HG02571 (cell line): ENCODE results near the gene TRPV4.

Experiments
- ATAC-seq: cut with Tn5 transposase; IDR thresholded peaks from one replicate; pipeline ENCODE4 v1.9.1; 2021; ENCODE audit warnings: mild to moderate bottlenecking, moderate library complexity; ENCODE audit not compliant: unreplicated experiment

Gene TRPV4

DNA sequence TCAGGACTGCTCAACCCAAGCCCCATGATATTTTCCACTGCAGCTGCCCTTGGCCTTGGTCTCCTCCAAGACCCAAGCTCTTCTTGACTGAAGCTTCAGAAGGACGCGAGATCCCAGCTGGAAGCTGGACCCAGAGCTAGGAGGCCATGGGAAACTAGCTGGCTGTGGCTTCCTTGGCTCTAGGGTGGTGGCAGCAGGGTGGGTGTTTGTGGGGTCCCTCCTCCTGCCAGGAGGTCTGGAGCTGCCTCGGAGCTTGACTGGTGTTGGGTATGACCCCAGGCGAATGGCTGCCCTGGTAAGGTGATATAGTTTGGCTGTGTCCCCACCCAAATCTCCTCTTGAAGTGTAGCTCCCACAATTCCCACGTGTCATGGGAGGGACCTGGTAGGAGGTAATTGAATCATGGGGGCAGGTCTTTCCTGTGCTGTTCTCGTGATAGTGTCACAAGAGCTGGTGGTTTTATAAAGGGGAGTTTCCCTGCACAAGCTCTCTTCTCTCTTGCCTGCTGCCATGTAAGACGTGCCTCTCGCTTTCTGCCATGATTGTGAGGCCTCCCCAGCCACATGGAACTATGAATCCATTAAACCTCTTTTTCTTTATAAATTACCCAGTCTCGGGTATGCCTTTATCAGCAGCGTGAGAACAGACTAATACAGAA is 51.4 kb downstream of the TRPV4 start:
- no peak for ATAC-seq

DNA sequence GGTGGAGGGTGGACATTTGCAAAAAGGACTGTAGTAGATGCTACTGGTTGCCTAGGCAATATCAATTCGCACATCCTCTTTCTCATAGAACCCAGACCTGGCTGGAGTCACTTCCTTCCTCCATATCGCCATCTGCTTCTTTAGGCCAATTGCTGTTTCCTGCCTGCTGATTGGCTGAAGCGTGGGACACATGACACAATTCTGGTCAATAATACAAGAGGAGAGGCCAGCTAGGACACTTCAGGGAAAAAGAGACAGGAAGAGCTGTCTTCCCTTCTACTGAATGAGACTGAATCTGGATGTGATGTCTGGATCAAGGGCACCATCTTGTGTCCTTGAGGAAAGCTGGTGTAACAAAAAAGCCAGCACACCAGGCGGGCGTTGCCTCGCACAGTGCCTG is 53.8 kb downstream of the TRPV4 start:
- ATAC-seq: no peak

DNA sequence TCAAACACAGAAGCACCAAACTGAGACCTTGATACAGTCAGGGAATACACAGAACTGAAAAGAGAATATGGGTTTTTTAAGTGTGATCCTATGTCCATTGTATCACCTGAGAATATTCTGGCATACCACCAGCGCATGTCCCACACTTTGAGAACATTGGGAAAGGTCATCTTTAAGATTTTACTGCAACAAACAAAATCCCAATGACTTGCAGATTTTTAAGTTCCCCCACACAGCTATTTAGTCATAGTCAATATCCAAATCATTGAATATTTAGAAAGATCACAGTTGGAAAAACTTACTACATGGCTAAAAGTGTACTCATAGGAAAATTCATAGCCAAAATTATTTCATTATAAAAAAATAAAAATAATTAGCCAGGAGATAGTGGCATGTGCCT is 54.5 kb downstream of the TRPV4 start:
- no peak for ATAC-seq

DNA sequence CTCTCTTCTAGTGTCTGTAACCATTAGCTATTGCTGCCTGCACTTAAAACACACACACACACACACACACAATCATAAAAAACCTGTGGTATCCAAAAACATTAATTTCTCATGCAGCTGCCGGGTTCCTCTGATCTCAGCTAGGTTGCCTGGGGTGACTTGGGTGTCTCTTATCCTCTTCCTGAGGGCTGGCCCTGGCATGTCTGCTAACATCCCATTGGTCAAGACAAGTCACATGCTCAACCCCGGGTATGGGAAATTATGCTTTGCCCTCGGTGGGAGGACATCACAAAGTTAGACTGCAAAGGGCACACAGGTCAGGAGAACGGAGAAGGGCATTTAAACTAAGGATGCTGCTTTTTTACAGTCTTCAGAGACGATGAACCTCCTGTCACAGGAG is 55.7 kb downstream of the TRPV4 start:
- ATAC-seq: no peak

DNA sequence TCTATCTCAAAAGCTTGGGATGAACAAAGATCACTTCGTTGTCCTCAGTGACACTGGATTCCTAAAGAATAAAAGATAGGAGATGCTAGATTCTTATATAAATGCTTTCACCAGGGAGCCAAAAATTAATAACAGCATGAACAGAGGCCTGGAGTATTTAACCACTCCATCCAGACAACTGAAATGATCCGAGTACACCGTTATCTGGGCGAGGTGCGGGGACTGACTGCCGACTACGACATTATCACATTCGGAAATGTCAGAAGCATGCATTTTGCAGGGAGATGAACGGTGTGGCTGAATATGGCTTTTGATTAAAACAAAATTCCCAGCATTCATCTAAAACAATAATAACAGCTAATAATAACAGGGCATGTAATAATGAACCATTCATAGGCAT is 56.6 kb downstream of the TRPV4 start:
- ATAC-seq: no peak

DNA sequence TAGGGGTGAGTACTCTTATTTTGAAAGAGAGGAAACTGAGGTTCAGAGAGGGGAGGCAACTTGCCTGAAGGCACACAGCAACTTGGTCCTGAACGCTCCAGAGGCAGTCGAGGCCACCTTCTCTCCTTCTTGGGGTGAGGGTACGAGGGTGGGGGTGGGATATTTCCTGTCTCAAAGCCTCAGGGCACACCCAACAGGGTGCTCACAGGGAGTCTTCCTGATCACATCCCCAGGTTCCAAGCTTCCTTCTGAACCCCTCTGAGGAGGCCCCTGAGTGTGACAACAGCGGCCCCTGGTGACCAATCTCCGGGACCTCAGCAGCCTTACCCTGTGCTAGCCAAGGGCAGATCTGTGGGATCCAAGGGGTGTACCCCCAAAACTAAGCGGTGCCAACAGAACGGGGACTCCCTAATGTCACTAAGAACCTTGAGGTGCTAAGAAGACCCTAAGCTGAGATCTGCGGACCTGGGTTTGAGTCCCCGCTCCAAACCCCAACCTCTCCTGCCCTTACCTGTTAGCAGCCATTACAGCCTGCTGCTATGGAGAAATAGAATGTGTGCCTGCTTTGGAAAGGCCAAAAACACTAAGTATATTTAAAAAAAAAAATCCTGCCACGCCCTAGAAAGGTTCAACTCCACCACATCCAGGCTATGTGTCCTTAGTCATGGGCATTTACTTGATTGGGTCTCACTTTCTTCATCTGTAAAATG is 57.9 kb downstream of the TRPV4 start:
- ATAC-seq: no peak

DNA sequence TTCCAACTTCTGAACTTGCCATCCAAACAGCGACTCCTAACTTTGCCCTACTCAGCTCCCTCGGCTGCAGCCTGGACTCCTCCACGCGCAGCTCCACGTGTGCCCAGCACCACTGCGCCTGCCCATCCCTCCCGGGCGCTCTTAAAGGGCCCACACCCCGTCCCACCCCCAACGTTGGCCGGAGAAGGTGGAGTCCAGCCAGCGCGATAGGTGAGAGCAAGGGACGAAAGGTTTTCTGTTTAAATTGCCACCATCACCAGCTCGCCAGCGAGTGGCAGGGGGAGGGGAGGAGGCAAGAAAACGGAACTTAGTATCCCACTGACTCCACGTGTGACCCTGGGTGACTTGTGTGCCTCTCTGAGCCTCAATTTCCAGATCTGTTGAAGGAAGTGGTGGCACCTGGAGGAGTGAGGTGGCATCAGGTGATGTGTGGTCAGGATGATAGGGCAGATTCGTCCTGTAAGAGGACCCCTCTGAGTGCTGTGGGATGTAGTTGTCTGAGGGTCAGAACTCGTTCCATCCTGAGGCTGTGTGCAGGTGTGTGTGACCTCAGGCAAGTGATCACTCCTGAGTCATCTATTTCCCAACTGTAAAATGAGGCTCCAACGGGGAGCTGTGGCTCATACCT is 59.7 kb downstream of the TRPV4 start:
- no peak for ATAC-seq

DNA sequence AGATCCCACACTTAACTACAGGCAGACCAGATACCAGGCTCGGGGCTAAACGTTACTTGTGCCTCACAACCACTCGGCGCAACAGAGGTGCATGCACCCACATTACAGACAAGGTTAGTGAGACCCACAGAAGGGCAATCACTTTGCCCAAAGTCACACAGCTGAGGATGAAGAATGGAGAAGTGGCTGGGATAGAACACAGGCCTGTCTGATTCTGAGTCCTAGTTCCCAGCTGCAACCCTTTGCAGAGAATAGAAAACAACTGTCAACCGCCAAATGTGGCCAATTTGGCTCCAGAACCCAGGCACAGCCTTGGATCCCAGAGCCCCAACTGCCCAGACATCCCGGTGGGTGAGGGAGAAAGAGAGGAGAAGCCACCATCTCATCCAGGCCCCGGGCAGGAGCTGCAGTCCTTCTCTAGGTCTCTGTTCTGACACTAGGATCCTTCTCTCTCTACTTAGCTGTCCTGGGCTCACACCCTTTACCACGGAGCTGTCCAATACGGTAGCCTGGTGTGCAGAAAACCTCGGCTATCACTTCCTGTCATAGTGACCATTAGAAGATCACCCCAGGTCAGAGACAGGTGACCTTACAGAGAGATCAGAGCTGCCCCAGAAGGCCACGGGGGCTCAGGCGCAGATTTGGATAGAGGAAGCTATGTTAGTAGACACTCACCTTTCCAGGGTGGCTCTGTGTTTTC is 60.4 kb downstream of the TRPV4 start:
- ATAC-seq: no peak

DNA sequence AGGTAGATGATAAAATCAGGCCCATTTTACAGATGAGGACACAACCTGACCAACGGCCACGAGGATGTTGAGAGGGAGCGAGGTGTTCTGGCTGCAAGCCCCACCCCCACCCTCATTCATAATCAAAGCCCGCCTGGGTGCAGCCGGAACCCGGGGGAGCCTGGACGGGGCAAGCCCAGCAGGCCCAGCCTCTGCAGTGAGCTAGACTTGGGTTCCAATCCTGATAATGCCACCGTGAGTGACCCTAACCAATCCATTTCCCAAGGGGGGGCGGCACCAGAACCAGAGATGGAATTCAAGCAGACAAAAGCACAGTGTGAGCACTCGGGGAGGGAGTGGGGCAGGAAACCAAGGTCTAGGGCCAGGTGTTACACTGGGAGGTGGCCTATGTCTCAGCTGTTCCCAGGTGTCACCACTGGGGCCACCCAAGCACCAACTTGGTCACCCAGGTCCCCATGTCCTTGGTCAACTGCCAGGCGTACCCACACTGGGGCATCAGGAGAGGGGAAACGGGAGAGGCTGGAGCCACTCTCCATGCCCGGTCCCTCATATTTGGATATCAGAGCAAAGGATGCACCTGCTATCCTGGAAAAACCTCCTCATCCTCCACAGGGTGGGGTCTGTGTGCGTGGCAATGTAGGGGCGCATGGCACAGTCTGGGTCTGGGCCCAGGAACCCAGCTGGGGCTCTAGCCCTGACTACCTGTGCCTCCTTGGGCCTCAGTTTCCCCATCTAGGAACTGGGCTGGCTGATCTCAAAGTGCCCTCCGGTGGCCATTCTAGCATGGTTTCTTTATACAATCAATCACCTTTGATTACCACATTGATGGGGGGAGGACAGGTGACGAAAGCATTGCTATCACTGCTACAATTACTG is 61.2 kb downstream of the TRPV4 start:
- no peak for ATAC-seq

DNA sequence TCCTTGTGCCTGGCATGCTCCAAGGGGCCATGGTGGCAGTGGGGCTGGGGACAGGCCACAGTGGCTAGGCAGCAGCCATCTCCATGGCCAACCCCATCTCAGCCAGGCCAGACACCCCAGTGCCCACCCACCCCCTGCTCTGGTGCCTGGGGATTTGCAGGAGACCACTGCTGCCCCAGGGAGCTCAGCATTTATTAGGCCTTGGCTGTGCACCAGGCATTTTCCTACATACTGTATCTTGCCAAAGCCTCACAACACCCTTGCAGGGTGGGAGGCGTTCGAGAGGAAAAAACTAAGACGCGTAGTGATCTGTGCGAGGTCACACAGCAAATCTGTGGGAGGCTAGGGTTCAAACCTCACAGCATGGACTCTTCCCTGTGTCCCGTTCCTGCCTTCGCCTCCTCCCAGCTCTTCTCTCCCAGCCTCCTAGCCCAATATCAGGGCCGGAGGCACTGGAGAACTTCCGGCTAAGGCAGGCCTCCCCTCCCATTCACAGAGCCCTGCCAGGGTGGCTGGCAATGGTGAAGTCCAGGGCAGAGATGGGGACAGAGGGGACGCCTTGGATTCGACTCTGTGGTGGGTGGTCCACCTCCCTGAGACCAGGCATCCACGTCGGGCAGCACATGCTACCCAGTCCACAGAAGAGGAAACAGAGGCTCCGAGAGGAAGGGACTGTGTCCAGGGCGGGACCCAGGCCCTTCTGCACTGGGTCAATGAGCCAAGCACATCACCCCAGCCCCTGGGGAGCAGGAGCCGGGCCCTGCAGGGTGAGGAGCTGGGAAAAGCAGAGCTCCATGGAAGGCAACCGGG is 62.1 kb downstream of the TRPV4 start:
- ATAC-seq: no peak

DNA sequence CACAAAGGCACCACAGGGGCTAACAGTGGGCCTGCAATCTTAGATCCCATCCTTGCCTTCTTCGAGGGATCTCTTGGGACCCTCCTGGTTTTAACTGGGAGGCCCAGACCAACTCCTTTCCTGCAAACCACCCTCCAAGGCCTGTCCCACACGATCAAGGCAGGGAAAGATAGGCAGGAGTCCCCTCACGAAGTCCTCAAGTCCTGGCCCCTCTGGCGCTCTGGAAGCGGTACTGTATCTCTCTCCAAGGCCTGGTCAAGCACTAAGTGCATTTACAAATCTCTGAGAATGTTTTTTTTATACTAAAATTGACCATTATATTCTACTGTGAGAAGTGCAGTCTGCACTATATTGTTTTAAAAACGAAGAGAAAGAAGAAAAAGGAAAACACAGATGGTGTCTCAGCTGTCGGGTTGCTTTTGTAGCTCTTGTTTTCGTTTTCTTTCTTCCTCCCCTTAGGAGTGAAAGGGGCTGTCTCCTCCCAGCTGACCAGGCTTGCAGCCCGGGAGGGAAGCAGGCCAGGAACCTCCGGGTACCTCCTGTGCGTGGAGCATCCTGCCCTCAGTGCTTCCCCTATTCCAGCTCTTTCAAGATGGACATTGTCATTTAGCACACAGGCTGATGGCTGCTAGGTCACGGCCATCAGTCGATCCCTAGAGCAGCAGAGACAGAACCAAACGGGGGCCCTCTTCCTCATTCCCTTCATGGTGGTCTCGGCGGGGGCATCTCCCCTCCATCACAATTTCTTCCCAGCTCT is 62.9 kb downstream of the TRPV4 start:
- no peak for ATAC-seq

DNA sequence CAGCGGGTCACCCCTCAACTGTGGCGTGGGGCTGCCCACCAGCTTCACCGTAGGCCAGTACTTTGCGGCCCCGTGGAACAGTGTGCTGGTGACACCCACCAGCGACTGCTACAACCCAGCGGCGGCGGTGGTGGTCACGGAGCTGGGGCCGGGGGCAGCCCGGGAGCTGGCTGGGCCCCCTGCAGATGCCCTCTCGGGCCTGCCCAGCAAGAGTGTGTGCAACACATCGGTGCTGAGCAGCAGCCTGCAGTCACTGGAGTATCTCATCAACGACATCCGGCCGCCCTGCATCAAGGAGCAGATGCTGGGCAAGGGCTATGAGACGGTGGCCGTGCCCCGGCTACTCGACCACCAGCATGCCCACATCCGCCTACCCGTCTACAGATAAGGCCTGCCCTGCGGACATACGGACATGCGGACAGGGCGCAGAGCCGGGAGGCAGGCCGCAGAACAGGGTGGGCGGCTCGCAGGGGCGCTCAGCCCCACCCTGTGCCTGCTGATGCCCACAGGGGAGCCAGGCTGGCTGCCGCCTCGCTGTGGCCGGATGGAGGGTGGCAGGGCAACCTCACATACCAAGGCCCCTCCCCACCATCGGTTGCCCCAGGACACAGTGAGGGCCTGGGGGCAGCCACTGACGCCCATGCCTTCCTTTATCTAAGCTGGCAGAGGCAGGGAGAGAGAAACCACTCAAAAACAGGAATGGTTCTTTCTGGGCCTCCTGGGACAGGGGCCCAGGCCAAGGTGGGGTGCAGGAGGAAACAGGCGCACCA is 64.1 kb downstream of the TRPV4 start:
- no peak for ATAC-seq

DNA sequence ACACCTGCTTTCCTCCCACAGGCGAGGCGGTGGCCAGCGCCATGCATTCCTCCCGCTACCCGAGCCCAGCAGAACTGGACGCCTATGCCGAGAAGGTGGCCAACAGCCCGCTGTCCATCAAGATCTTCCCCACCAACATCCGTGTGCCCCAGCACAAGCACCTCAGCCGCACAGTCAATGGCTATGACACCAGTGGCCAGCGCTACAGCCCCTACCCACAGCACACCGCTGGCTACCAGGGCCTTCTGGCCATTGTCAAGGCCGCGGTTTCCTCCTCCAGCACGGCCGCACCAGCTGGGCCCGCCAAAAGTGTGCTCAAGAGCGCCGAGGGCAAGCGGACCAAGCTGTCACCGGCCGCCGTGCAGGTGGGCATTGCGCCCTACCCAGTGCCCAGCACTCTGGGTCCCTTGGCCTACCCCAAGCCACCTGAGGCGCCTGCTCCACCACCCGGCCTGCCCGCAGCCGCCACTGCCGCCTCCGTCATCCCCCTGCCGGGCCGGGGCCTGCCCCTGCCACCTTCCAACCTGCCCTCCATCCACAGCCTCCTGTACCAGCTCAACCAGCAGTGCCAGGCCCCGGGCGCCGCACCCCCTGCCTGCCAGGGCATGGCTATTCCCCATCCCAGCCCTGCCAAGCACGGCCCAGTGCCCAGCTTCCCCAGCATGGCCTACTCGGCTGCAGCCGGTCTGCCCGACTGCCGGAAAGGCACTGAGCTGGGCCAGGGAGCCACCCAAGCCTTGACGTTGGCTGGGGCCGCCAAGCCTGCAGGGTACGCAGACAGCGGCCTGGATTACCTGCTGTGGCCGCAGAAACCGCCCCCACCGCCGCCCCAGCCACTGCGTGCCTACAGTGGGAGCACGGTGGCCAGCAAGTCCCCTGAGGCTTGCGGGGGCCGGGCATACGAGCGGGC is 65.0 kb downstream of the TRPV4 start:
- no peak for ATAC-seq

DNA sequence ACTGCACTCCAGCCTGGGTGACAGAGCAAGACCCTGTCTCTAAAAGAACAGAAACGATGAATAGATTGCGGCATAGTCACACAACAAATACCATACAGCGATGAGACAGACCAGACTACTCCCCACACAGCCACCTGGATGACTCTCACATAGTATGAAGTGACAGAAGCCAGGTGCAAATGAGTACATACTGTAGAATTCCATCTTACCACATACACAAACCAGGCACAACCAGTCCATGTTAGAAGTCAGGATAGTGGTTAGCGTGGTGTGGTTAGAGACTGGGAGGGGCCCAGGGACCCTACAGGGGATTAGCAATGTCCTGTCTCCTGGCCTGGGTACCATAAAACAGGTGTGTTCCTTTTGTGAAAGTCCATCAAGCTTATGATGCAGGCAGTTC is 65.7 kb downstream of the TRPV4 start:
- ATAC-seq: no peak

DNA sequence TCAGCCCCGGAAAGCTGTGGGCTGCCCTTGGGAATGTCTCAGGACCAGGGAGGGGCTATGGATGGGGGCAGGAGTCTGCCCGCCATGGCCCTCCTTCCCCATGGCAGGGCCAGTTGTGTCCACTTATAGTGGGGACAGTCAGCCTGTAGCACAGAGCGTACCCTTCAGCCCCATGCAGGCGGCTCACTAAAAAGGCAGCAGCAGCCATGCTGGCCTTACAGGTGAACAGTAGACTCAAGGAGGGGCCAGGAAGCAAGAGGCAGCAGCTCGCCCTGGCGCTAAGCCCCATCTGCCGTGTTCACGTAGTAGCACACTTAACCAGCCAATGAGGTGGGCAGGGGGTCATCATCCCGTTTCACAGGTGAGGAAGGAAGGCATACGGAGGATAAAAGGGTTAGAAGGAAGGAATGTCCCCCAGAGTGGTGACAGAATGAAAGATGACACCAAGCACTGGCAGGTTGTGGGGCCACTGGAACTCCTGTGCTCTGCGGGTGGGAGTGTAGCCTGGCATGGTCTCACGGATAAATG is 66.9 kb downstream of the TRPV4 start:
- ATAC-seq: no peak

DNA sequence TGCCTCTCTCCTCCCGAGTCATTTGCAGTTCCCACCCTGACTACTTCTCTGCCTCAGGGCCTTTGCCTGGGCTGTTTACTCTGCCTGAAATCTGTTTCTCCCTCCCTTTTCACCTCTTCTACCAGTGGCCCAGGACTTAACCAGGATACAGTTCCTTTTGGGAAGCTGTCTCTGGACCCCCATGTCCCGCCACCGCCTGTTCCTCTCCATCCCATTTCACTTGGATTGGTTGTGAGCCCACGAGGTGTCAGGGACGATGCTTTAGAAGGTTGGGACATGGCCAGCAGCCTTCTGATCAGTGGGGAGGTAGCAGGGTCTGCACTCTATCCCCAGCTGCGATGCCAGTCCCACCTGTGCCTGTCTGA is 67.8 kb downstream of the TRPV4 start:
- ATAC-seq: no peak

DNA sequence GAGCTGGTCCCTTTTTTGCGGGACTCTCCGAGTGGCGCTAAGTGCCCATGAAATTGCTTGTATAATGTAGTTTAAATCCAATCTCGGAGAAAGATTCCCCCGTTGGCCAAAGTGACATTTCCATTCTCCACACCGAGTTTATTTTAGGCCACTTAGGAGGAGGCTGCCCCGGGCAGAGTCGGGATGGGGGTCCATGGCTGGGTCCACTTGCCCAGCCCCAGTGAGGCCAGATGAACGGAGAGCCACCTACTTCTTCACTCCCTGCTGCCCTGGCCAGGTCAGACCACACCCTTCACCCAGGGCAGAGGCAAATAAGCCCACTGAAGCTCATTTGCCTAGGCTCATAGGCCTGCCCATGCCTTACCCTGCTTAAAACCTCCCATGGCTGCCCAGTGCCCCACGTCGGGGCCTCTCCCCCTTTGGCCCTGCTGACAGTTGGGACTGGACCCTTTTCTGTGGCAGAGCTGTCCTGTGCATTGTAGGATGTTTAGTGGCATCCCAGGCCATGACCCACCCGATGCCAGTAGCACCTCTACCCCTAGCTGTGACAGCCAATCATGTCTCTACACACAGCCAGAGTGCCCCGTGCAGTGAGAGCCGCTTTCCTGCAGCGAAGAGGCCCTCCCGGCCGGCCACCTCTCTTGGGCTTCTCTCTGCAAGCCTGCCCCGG is 68.3 kb downstream of the TRPV4 start:
- ATAC-seq: no peak
